GM13977 (cell line): ENCODE results near the gene CCBE1.

ENCODE experiments used
- DNase-seq: peaks from one replicate; pipeline ENCODE4 v3.0.0; 2012; ENCODE audit warnings: low spot score
- CTCF ChIP-seq: IDR thresholded peaks from 2 replicates; pipeline ENCODE4 v1.5.1; 2012; ENCODE audit warnings: mild to moderate bottlenecking, control low read depth; ENCODE audit not compliant: insufficient read depth; ENCODE audit errors: extremely low read depth, missing control alignments
- in situ Hi-C: fragments of 300-500 bp; cut with MboI; formaldehyde crosslinking; loops from one replicate; pipeline ENCODE4 v1.12.0; 2022; ENCODE audit warnings: low sequenced_read_pairs, low pct_unique_long_range_greater_than_20kb, mixed read lengths, inconsistent platforms; ENCODE audit not compliant: unreplicated experiment

The CCBE1 gene

GRCh38 chr18:59388817-59389216 lies 308.4 kb downstream of the CCBE1 start:
- in situ Hi-C loops = no loop called here
- DNase-seq = no peak
- no peak for TF ChIP-seq CTCF

GRCh38 chr18:59387687-59388565 lies 309.3 kb downstream of the CCBE1 start:
- no peak for DNase-seq
- TF ChIP-seq CTCF = no peak
- in situ Hi-C loops = no loop called here

- in situ Hi-C loops = no loop called here
- no peak for TF ChIP-seq CTCF
- DNase-seq = no peak
Observed at GRCh38 chr18:59386909-59387686, 310.1 kb downstream of the CCBE1 start.

GRCh38 chr18:59385191-59385590 lies 312.0 kb downstream of the CCBE1 start:
- TF ChIP-seq CTCF = no peak
- no peak for DNase-seq
- in situ Hi-C loops = no loop called here

GRCh38 chr18:59383851-59384250 lies 313.4 kb downstream of the CCBE1 start:
- no peak for TF ChIP-seq CTCF
- DNase-seq = no peak
- in situ Hi-C loops = no loop called here

GRCh38 chr18:59382383-59382782 lies 314.8 kb downstream of the CCBE1 start:
- in situ Hi-C loops = no loop called here
- no peak for DNase-seq
- no peak for TF ChIP-seq CTCF
